GM12891 (cell line): ENCODE results near the gene FYTTD1.
"Not testable (repeated sequence)": the region's sequence is repeated elsewhere in the genome, so short reads cannot be mapped to it uniquely, and the experiment has no call there.

Experiments
- DNase-seq: peaks from one replicate; pipeline ENCODE4 v3.0.0; 2011; ENCODE audit warnings: low spot score; ENCODE audit not compliant: insufficient read length
- FAIRE-seq: peaks from 2 replicates; lab custom pipeline; 2011; peaks lifted over from hg19 to GRCh38; lab: Jason Lieb, UNC
- PAX5 ChIP-seq: IDR thresholded peaks from 2 replicates; pipeline ENCODE4 v1.6.1; 2011; ENCODE audit warnings: low read length, moderate library complexity, mild to moderate bottlenecking; ENCODE audit not compliant: insufficient read depth, severe bottlenecking
- POLR2A ChIP-seq: IDR thresholded peaks from 2 replicates; pipeline ENCODE4 v1.6.1; 2011; ENCODE audit warnings: low read depth, low read length, control low read depth
- POLR2AphosphoS5 ChIP-seq: IDR thresholded peaks from 2 replicates; pipeline ENCODE4 v1.6.1; 2011; ENCODE audit warnings: low read depth, low read length, control low read depth
- POU2F2 ChIP-seq: IDR thresholded peaks from 2 replicates; pipeline ENCODE4 v1.6.1; 2011; ENCODE audit warnings: low read depth, mild to moderate bottlenecking, control low read depth, low read length, moderate library complexity
- SPI1 ChIP-seq: IDR thresholded peaks from 2 replicates; pipeline ENCODE4 v1.6.1; 2011; ENCODE audit warnings: low read depth, low read length, control low read depth
- TAF1 ChIP-seq: IDR thresholded peaks from 2 replicates; pipeline ENCODE4 v1.6.1; 2011; ENCODE audit warnings: low read depth, low read length, control low read depth

The FYTTD1 gene

DNA sequence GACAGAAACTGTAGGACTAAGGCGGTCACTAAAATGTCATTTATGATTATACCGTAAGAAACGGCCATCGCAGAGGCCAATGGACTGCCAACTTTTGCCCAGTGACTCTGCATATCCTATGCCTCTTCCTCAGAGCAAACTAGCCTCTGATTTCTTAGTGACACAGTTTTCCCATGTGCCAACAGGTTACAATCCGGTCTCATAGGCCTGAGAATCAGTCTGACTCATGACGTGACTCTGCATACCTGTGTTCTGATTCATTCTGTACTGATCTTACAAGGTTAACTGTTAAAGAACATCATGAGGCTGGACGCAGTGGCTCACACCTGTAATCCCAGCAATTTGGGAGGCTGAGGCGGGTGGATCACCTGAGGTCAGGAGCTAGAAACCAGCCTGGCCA is 30.8 kb upstream of the FYTTD1 start:
- FAIRE-seq (no peak), DNase-seq (no peak)
- no peak for TF ChIP-seq POLR2AphosphoS5
- TF ChIP-seq POLR2A = no peak
- no peak for TF ChIP-seq SPI1
- no peak for TF ChIP-seq PAX5
- TF ChIP-seq POU2F2 = no peak
- no peak for TF ChIP-seq TAF1

DNA sequence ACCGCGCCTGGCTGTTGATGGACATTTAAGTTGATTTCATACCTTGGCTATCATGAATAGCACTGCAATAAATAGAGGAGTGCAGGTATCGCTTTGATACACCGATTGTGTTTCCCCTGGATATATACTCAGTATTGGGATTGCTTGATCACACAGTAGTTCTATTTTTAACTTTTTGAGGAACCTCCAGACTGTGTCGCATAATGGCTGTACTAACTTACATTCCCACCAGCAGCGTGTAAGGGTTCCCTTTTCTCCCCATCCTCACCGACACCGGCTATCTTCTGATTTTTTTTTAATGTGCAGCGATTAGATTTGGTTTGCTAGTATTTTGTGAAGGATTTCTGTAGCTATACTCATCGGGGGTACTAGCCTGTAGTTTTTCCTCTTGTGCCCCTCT is 29.0 kb upstream of the FYTTD1 start:
- DNase-seq = no peak
- no peak for TF ChIP-seq SPI1
- no peak for TF ChIP-seq POU2F2
- TF ChIP-seq POLR2AphosphoS5 = no peak
- no peak for TF ChIP-seq TAF1
- no peak for TF ChIP-seq POLR2A
- TF ChIP-seq PAX5 = no peak
- FAIRE-seq = no peak

DNA sequence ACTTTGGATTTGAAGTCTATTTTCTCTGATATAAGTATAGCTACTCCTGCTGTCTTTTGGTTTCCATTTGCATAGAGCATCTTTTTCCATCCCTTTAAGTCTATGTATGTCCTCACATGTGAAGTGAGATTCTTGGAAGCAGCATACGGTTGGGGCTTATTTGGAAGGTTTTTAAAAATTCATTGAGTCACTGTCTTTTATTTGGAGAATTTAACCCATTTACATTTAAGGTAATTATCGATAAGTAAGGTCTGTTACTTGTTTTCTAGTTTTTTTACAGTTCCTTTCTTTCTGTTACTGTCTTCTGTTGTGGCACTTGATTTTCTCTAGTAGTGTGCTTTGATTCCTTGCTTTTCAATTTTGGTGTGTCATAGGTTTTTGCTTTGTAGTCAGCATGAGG is 26.9 kb upstream of the FYTTD1 start:
- FAIRE-seq (no peak), DNase-seq (no peak)
- TF ChIP-seq POLR2AphosphoS5 = no peak
- no peak for TF ChIP-seq POU2F2
- TF ChIP-seq PAX5 = no peak
- TF ChIP-seq SPI1 = no peak
- no peak for TF ChIP-seq POLR2A
- TF ChIP-seq TAF1 = no peak

DNA sequence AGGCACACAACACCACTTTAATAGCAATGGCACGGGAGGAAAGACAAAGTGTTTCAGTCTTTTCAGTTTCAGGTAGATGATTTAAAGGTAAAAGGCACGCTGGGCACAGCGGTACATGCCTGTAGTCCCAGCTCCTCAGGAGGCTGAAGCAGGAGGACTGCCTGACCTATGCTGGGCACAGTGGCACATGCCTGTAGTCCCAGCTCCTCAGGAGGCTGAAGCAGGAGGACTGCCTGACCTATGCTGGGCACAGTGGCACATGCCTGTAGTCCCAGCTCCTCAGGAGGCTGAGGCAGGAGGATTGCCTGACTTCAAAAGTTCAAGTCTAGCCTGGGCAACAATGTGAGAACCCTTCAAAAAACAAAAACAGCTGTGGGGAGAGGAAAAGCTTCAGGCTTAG is 21.8 kb upstream of the FYTTD1 start:
- peak; percentile 94 for FAIRE-seq
- DNase-seq = not testable (repeated sequence)

DNA sequence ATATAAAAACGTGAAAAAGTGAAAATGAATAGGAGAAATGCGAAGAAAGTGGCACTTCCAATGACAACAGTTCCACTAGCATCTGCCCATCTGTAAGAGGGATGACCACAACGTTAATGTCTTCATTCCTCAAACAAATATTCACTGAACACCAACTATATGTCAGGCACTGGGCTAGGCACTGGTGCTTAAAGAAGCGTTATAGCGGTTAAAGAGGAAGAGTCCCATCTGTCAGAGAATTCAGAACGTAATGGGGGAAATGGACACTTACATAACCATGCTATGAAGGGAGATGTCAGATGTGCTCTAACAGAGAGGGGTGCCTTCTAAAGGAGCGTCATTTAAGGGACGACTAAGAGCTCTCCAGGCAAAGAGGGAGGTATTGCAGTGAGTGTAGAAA is 21.2 kb upstream of the FYTTD1 start:
- DNase-seq (no peak), FAIRE-seq (peak; percentile 45)
- TF ChIP-seq POLR2A = no peak
- no peak for TF ChIP-seq PAX5
- no peak for TF ChIP-seq SPI1
- TF ChIP-seq POLR2AphosphoS5 = no peak
- TF ChIP-seq TAF1 = no peak
- no peak for TF ChIP-seq POU2F2

DNA sequence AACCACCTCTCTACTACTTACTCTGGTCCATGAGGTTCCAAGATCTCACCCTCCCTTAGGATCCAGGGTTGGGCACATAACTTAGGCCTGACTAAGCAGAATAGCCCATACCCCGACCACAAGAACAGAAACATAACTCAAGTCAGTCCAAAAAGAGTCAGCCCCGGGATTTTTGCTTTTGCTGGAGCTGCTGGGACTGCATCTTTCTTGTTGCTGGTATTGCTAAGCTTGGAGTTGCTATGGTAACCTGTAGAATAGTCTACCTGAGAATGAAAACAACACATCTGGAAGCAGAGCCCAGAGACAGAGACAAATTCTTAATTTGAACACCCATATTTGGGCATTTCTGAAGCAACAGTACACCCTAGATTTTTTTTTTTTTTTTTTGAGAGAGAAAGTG is 19.5 kb upstream of the FYTTD1 start:
- DNase-seq (no peak), FAIRE-seq (no peak)
- TF ChIP-seq TAF1 (no peak), POLR2A (no peak), PAX5 (no peak), POLR2AphosphoS5 (no peak), SPI1 (no peak), POU2F2 (no peak)

DNA sequence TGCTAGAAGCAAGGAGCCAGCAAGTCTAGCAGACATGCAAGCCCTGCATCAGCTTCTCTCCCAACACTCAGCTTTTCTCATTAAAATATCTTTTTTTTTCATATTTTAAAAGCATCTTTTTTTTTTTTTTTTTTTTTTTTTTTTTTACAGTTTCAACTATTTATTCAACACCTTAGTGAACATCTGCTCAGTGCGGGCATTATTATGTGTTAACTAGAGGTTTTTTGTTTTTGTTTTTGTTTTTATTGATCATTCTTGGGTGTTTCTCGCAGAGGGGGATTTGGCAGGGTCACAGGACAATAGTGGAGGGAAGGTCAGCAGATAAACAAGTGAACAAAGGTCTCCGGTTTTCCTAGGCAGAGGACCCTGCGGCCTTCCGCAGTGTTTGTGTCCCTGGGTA is 18.9 kb upstream of the FYTTD1 start:
- DNase-seq, FAIRE-seq: not testable (repeated sequence)

DNA sequence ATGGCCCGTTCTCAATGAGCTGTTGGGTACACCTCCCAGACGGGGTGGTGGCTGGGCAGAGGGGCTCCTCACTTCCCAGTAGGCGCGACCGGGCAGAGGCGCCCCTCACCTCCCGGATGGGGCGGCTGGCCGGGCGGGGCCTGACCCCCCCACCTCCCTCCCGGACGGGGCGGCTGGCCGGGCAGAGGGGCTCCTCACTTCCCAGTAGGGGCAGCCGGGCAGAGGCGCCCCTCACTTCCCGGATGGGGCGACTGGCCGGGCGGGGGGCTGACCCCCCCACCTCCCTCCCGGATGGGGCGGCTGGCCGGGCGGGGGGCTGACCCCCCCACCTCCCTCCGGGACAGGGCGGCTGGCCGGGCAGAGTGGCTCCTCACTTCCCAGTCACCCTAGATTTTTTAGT is 18.2 kb upstream of the FYTTD1 start:
- FAIRE-seq, DNase-seq: not testable (repeated sequence)

DNA sequence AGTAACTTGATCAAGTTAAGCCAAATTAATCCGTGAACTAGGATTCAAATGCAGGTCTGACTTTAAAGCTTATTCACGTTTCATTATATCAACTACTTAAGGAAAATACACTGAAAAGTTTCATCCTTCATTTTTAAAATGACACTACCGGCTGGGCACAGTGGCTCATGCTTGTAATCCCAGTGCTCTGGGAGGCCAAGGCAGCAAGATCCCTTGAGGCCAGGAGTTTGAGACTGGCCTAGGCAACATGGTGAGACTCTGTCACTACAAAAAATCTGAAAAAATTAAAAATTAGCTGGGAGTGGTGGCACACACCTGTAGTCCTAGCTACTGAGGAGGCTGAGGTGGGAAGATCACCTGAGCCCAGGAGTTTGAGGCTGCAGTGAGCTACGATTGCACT is 16.6 kb upstream of the FYTTD1 start:
- FAIRE-seq = no peak
- TF ChIP-seq POLR2A (no peak), PAX5 (no peak), SPI1 (no peak), TAF1 (no peak), POU2F2 (no peak), POLR2AphosphoS5 (no peak)
- no peak for DNase-seq

DNA sequence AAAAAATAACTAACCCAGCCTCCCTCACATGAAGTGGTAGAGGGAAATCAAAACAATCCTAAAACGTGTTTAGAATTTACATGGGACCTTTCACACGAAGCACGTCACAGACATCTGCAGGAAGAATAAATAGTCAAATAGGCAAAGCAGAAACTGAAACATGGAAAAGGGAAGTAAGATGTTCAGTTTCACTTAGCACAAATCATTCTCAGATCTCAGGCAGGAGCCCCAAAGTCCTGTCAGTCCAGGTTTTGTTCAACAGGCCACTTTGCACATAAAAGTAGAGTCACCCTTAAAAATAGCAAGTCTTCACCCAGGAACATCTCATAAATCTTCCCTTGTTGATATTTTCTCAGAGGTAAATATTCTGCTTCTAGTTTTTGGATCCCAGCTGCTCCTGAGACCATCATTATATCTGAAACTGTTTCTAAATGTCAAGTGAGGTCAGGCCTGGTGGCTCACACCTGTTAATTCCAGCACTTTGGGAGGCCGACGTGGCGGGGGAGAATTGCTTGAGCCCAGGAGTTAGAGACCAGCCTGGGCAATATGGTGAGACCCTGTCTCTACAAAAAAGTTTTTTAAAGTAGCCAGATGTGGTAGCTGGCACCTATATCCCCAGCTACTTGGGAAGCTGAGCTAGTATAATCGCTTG is 14.9 kb upstream of the FYTTD1 start:
- TF ChIP-seq POLR2AphosphoS5 = peak; percentile 53; the same call in 1 of the 2 replicates
- peak; percentile 58; the same call in 1 of the 2 replicates for TF ChIP-seq TAF1
- peak; percentile 31; the same call in 1 of the 2 replicates for TF ChIP-seq SPI1
- no peak for TF ChIP-seq PAX5
- 0 out of 2 replicates have a peak, but pooled peaks have one; percentile 44 for TF ChIP-seq POLR2A
- TF ChIP-seq POU2F2 = peak; percentile 60
- peak; percentile 77 for FAIRE-seq
- no peak for DNase-seq

DNA sequence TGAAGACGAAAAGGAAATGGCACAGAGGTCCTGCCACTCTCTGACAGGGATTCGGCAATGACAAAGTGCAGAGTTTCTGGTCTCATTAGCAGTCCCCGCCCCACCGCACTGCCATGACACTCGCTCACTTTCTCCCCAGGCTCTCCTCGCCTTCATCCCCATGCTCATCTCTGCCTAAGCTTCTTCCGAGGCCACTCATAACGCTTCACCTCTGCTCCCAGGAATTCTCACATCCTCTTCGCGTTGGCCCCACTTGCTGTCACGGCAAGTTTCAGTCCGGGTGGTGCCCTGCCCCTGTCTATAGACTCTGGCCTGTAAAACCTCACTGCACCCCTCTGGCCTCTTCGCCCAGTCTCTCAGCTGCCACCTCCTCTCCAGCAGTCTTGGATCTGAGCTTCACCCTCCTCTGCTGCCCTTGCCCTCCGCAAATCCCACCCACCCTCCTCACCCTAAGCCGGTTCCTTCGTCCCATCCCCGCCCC is 13.6 kb upstream of the FYTTD1 start:
- peak; percentile 72; the same call in 1 of the 2 replicates for TF ChIP-seq POLR2A
- TF ChIP-seq POLR2AphosphoS5 = peak; percentile 79
- TF ChIP-seq PAX5 = no peak
- TF ChIP-seq SPI1 = peak; percentile 78
- peak; percentile 66; the same call in 1 of the 2 replicates for TF ChIP-seq POU2F2
- peak; percentile 66; the same call in 1 of the 2 replicates for TF ChIP-seq TAF1
- FAIRE-seq (peak; percentile 83), DNase-seq (no peak)
